Osteoblast (primary cell): ENCODE measurements around the gene PRSS8. TPM values are rescaled to one million over a fixed set of nuclear protein-coding genes. Genes with fewer than 3 reads are reported as not detected.
"Not testable (repeated sequence)": the region's sequence is repeated elsewhere in the genome, so short reads cannot be mapped to it uniquely, and the experiment has no call there.

Source experiments
- DNase-seq: peaks from one replicate; pipeline ENCODE4 v3.0.0; 2011; ENCODE audit warnings: low spot score, mixed read lengths; ENCODE audit not compliant: insufficient read length; ENCODE audit errors: missing footprints
- H2AFZ ChIP-seq: 2 replicates; pipeline ENCODE4 v1.6.0; 2011; ENCODE audit warnings: mild to moderate bottlenecking, low read length
- H3K27ac ChIP-seq: 2 replicates; pipeline ENCODE4 v1.5.1; 2011; ENCODE audit warnings: mild to moderate bottlenecking, low read depth, low read length, moderate library complexity
- H3K27me3 ChIP-seq: 2 replicates; pipeline ENCODE4 v1.6.0; 2012; ENCODE audit warnings: mild to moderate bottlenecking, control low read depth, inconsistent platforms, low read length, moderate library complexity; ENCODE audit not compliant: insufficient read depth
- H3K36me3 ChIP-seq: 2 replicates; pipeline ENCODE4 v1.5.1; 2011; ENCODE audit warnings: mild to moderate bottlenecking, low read length, control low read depth, moderate library complexity; ENCODE audit not compliant: insufficient read depth
- H3K4me1 ChIP-seq: 2 replicates; pipeline ENCODE4 v1.5.1; 2011; ENCODE audit warnings: mild to moderate bottlenecking, low read length, control low read depth, moderate library complexity; ENCODE audit not compliant: insufficient read depth
- H3K4me2 ChIP-seq: 2 replicates; pipeline ENCODE4 v1.6.0; 2011; ENCODE audit warnings: mild to moderate bottlenecking, low read length; ENCODE audit not compliant: insufficient read depth
- H3K4me3 ChIP-seq: fragments of 200-600 bp; sonication (generic); 3 replicates; pipeline ENCODE4 v1.5.1; 2012; ENCODE audit warnings: mild to moderate bottlenecking, low read length, inconsistent platforms; ENCODE audit not compliant: insufficient read depth
- H3K79me2 ChIP-seq: 2 replicates; pipeline ENCODE4 v1.6.0; 2012; ENCODE audit warnings: mild to moderate bottlenecking, low read length, control low read depth, inconsistent platforms; ENCODE audit not compliant: insufficient read depth
- H3K9me3 ChIP-seq: 2 replicates; pipeline ENCODE4 v1.5.1; 2011; ENCODE audit warnings: low read depth, low read length, control low read depth
- H4K20me1 ChIP-seq: 2 replicates; pipeline ENCODE4 v1.6.0; 2012; ENCODE audit warnings: mild to moderate bottlenecking, low read length, control low read depth; ENCODE audit not compliant: insufficient read depth
- CTCF ChIP-seq: IDR thresholded peaks from 2 replicates; pipeline ENCODE4 v1.5.1; 2011; ENCODE audit warnings: mild to moderate bottlenecking, low read depth, low read length, moderate library complexity; ENCODE audit errors: extremely low read depth
- total RNA-seq: library from RNA; depleted of rRNA; stranded (reverse); fragments of >200 nt; gene quantifications from 2 replicates; pipeline ENCODE4 v1.2.3, GENCODE V29; 2012

PRSS8 gene
- total RNA-seq, 1 donor = not detected

- peak overlapping the region; percentile 48 for H3K27ac ChIP-seq
- H4K20me1 ChIP-seq = no peaks in the 10 kb centered on the region
- H3K4me2 ChIP-seq = peak overlapping the region; percentile 72
- peak overlapping the region; percentile 86 for H2AFZ ChIP-seq
- no peaks in the 10 kb centered on the region for H3K9me3 ChIP-seq
- peak overlapping the region; percentile 58 for H3K4me3 ChIP-seq
- peaks cover 19% of the 10 kb centered on the region for H3K79me2 ChIP-seq
- peaks cover 17% of the 10 kb centered on the region for H3K4me1 ChIP-seq
- peak; percentile 59 for TF ChIP-seq CTCF
- no peaks in the 10 kb centered on the region for H3K27me3 ChIP-seq
- H3K36me3 ChIP-seq = peaks cover 14% of the 10 kb centered on the region
- DNase-seq = peak; percentile 99
Measured at GRCh38 chr16:31105677-31106213, 29.8 kb downstream of the PRSS8 start.

- H3K27me3 ChIP-seq, H3K36me3 ChIP-seq, H3K9me3 ChIP-seq, H3K4me1 ChIP-seq, H3K27ac ChIP-seq, H2AFZ ChIP-seq, H3K4me3 ChIP-seq, H4K20me1 ChIP-seq, H3K79me2 ChIP-seq, DNase-seq, H3K4me2 ChIP-seq: not testable (repeated sequence)
Measured at GRCh38 chr16:31100876-31101641, 34.5 kb downstream of the PRSS8 start.

- H3K27ac ChIP-seq = no peak overlapping the region
- no peaks in the 10 kb centered on the region for H4K20me1 ChIP-seq
- H3K9me3 ChIP-seq = no peaks in the 10 kb centered on the region
- H3K4me3 ChIP-seq = no peak overlapping the region
- no peak for TF ChIP-seq CTCF
- no peaks in the 10 kb centered on the region for H3K36me3 ChIP-seq
- DNase-seq = peak; percentile 78
- no peak overlapping the region for H3K4me2 ChIP-seq
- H3K79me2 ChIP-seq = no peaks in the 10 kb centered on the region
- peak overlapping the region; percentile 10 for H2AFZ ChIP-seq
- H3K27me3 ChIP-seq = no peaks in the 10 kb centered on the region
- H3K4me1 ChIP-seq = peaks cover 11% of the 10 kb centered on the region
Measured at GRCh38 chr16:31099860-31100638, 35.5 kb downstream of the PRSS8 start.

GRCh38 chr16:31094424-31095120 is 41.0 kb downstream of the PRSS8 start, which contains the start of gene VKORC1:
Gene VKORC1, minus strand, starts transcription at chr16:31094797. Its CDS starts 68 bp downstream, at chr16:31094729.
- peaks cover 6% of the 10 kb centered on the region for H4K20me1 ChIP-seq
- peak within 1 kb of the TSS; percentile 80 for H2AFZ ChIP-seq
- peaks cover 40% of the 10 kb centered on the region for H3K79me2 ChIP-seq
- H3K9me3 ChIP-seq = no peaks in the 10 kb centered on the region
- peak within 1 kb of the TSS; percentile 96 for H3K4me3 ChIP-seq
- peak; percentile 99 for DNase-seq
- H3K4me2 ChIP-seq = peak within 1 kb of the TSS; percentile 93
- peak within 1 kb of the TSS; percentile 74 for H3K27ac ChIP-seq
- H3K4me1 ChIP-seq = peaks cover 31% of the 10 kb centered on the region
- no peaks in the 10 kb centered on the region for H3K27me3 ChIP-seq
- peaks cover 18% of the 10 kb centered on the region for H3K36me3 ChIP-seq
- no peak for TF ChIP-seq CTCF
